Measurements from ENCODE around the gene C1orf35.

The C1orf35 gene

GRCh38 chr1:228073857-228074545 is 29.1 kb downstream of the C1orf35 start:
- ATAC-seq = no peak
- no peaks in the 10 kb centered on the region for H3K9me3 Mint-ChIP-seq
- H3K36me3 Mint-ChIP-seq = no peaks in the 10 kb centered on the region
- H3K27ac Mint-ChIP-seq = no peak overlapping the region
- H3K27me3 Mint-ChIP-seq = no peaks in the 10 kb centered on the region
- H3K4me1 Mint-ChIP-seq = peaks cover 36% of the 10 kb centered on the region
- no peak overlapping the region for H3K4me3 Mint-ChIP-seq

GRCh38 chr1:228073061-228073856 is 29.9 kb downstream of the C1orf35 start:
- Mint-ChIP-seq H3K4me1 (peaks cover 32% of the 10 kb centered on the region), H3K27ac (no peak overlapping the region), H3K9me3 (no peaks in the 10 kb centered on the region), H3K4me3 (no peak overlapping the region), H3K27me3 (peaks cover 5% of the 10 kb centered on the region), H3K36me3 (no peaks in the 10 kb centered on the region)
- ATAC-seq = peak; percentile 17

DNA sequence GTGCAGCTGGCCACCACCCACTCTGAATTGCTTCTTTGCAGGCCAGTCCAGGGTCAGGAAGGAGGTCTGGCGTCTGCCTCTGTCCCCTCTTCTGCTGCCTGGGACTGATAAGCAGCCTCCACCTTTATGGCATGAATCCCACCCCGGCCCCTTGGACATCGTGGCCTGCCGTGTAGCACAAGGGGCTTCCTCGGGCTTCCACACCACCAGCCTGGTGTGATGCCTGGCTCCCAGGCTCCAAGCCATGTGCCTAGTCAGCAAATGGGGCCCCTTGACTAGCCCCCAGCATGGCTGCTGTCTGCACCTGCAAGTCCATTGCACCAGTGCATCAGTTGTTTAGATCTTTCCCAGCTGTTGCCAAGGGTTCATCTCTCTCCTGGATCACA is 30.5 kb downstream of the C1orf35 start:
- Mint-ChIP-seq H3K4me3 (no peak overlapping the region), H3K4me1 (peaks cover 28% of the 10 kb centered on the region), H3K9me3 (no peaks in the 10 kb centered on the region), H3K27ac (no peak overlapping the region), H3K27me3 (peaks cover 11% of the 10 kb centered on the region), H3K36me3 (no peaks in the 10 kb centered on the region)
- peak; percentile 14 for ATAC-seq

- peak; percentile 10 for ATAC-seq
- no peaks in the 10 kb centered on the region for H3K9me3 Mint-ChIP-seq
- no peak overlapping the region for H3K27ac Mint-ChIP-seq
- no peak overlapping the region for H3K4me3 Mint-ChIP-seq
- peaks cover 22% of the 10 kb centered on the region for H3K4me1 Mint-ChIP-seq
- no peaks in the 10 kb centered on the region for H3K36me3 Mint-ChIP-seq
- H3K27me3 Mint-ChIP-seq = peaks cover 17% of the 10 kb centered on the region
These were observed 31.1 kb downstream of the C1orf35 start for GRCh38 chr1:228071839-228072657.

DNA sequence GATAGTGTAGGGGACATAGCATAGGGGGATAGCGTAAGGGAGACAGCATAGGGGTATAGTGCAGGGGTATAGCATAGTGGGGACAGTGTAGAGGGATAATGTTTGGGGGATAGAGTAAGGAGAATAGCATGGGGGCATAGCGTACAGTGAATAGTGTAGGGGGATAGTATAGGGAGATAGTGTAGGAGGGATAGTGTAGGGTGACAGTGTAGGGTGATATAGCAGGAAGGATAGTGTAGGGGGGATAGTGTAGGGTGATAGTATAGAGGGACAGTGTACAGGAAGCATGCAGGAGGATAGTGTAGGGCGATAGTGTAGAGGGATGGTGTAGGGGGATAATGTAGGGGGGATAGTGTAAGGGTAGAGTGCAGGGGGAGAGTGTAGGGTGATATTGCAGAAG is 32.3 kb downstream of the C1orf35 start:
- no peak overlapping the region for H3K27ac Mint-ChIP-seq
- no peaks in the 10 kb centered on the region for H3K9me3 Mint-ChIP-seq
- no peak overlapping the region for H3K4me3 Mint-ChIP-seq
- peaks cover 29% of the 10 kb centered on the region for H3K27me3 Mint-ChIP-seq
- no peaks in the 10 kb centered on the region for H3K36me3 Mint-ChIP-seq
- ATAC-seq = no peak
- H3K4me1 Mint-ChIP-seq = peaks cover 21% of the 10 kb centered on the region

- Mint-ChIP-seq H3K27me3 (peaks cover 36% of the 10 kb centered on the region), H3K36me3 (no peaks in the 10 kb centered on the region), H3K4me3 (no peak overlapping the region), H3K27ac (no peak overlapping the region), H3K4me1 (peaks cover 21% of the 10 kb centered on the region), H3K9me3 (no peaks in the 10 kb centered on the region)
- no peak for ATAC-seq
These were observed 33.0 kb downstream of the C1orf35 start for GRCh38 chr1:228070173-228070572.

DNA sequence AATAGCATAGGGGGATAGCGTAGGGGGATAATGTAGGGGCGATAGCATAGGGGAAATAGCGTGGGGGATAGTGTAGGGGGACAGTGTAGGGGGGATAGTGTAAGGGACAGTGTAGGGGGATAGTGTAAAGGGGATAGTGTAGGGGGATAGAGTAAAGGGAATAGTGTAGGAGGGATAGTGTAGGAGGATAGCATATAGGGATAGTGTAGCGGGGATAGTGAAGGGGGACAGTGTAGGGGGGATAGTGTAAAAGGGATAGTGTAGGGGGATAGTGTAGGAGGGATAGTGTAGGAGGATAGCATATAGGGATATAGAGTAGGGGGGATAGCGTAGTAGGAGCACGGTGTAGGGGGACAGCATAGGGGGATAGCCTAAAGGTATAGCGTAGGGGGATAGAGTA is 34.8 kb downstream of the C1orf35 start:
- H3K27ac Mint-ChIP-seq = no peak overlapping the region
- H3K9me3 Mint-ChIP-seq = no peaks in the 10 kb centered on the region
- ATAC-seq = no peak
- H3K4me3 Mint-ChIP-seq = no peak overlapping the region
- no peaks in the 10 kb centered on the region for H3K36me3 Mint-ChIP-seq
- H3K27me3 Mint-ChIP-seq = peaks cover 49% of the 10 kb centered on the region
- H3K4me1 Mint-ChIP-seq = peaks cover 14% of the 10 kb centered on the region

DNA sequence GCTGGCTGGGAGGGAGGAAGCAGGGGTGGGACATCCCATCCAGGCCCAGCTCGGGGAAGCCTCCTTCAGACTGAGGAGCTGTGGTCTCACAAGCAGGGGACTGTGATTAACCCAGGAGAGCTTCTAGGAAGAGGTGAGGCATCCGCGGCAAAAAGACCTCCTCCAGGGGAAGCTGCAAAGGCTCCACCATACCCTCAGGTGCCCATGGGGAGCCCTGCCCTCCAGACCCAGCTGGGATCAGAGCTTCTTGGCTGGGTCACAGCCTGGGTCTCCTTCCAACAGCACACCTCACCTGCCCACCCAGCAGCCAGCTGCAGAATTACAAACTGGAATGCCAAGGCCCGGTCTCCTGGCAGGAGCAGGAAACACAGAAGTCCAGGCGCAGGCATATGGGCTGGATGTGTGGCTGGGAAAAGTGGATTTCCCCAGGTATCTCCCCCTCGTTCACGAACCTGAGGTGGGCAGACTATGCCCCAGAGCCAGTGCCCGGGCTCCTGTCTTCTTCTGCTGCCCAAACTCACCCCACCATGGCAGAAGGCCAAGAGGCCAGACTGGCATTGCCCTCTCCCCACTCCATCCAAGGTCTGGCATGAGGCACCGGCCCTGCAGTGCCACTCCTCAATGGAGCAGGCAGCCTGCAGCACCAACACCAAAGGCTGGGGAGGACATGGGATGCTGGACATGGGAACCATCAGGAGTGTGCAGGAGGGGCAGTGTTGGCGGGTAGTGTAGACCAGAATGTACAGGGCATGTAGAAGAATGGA is 36.1 kb downstream of the C1orf35 start:
- Mint-ChIP-seq H3K4me3 (no peak overlapping the region), H3K36me3 (no peaks in the 10 kb centered on the region), H3K27me3 (peaks cover 62% of the 10 kb centered on the region), H3K4me1 (peaks cover 4% of the 10 kb centered on the region), H3K27ac (no peak overlapping the region), H3K9me3 (no peaks in the 10 kb centered on the region)
- ATAC-seq = no peak

DNA sequence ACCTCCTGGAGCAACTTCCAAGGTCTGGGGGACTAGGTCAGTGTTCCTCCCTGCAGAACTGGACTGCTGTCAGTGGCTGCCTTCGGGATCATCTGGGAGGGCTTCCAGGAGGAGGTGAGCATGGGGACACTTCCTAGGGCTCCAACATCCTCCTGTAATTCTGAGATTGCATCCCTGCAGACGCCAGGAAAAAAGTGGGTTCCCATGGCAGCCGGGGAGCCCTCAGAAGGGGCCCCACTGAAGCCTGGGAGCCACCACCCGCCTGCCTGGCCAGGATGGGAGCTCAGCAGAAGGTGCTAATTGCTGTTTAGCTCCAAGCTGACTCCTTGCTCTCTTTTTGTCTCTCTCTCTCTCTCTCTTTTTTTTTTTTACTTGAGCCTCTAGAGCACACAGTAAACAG is 36.7 kb downstream of the C1orf35 start:
- no peak for ATAC-seq
- Mint-ChIP-seq H3K27ac (no peak overlapping the region), H3K9me3 (no peaks in the 10 kb centered on the region), H3K36me3 (no peaks in the 10 kb centered on the region), H3K4me1 (no peaks in the 10 kb centered on the region), H3K4me3 (no peak overlapping the region), H3K27me3 (peaks cover 69% of the 10 kb centered on the region)

GRCh38 chr1:228065543-228066347 is 37.4 kb downstream of the C1orf35 start:
- H3K27ac Mint-ChIP-seq = no peak overlapping the region
- H3K4me1 Mint-ChIP-seq = peaks cover 7% of the 10 kb centered on the region
- H3K27me3 Mint-ChIP-seq = peaks cover 75% of the 10 kb centered on the region
- no peaks in the 10 kb centered on the region for H3K36me3 Mint-ChIP-seq
- no peak overlapping the region for H3K4me3 Mint-ChIP-seq
- H3K9me3 Mint-ChIP-seq = no peaks in the 10 kb centered on the region
- ATAC-seq = no peak

DNA sequence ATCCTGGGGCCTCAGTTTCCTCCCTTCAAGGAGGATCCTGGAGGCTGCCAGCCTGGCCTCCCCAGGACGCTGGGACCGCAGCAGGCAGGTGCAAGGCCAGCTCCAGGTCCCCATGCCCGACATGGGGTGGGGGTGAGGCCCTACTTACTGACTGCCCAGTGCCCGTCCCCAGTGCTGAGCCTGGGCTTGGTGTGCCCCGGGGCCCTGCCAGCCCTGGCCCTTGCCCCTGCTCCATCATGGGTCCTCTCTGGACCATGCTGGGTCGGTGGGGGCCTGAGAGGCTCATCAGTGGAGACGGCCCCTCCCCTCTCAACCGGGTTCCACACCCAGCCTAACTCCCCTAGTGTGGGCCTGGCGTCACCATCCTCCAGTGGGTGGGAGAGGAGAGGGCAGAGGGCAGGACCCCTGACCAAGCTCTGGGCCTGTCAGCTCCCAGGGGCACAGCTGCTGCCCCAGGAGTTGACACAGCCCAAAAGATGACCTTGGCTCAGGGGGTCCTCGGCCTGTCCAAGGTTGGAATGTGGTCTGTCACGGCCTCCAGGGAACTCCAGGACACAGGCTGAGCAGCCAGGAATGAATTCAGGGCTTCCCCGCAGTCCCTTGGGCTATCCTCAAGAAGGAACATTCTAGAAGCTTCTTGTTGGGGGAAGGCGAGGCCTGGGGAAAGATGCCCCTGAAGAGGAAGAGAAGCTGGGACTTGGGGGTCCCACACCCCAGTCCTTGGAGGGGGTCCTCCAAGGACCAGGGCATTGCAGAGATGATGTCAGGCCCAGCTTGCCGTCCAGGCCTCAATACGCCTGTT is 38.2 kb downstream of the C1orf35 start:
- Mint-ChIP-seq H3K9me3 (no peaks in the 10 kb centered on the region), H3K4me3 (no peak overlapping the region), H3K27me3 (peaks cover 82% of the 10 kb centered on the region), H3K27ac (no peak overlapping the region), H3K4me1 (peaks cover 11% of the 10 kb centered on the region), H3K36me3 (no peaks in the 10 kb centered on the region)
- no peak for ATAC-seq

- Mint-ChIP-seq H3K36me3 (no peaks in the 10 kb centered on the region), H3K27me3 (peaks cover 82% of the 10 kb centered on the region), H3K27ac (no peak overlapping the region), H3K4me3 (no peak overlapping the region), H3K9me3 (no peaks in the 10 kb centered on the region), H3K4me1 (peaks cover 11% of the 10 kb centered on the region)
- ATAC-seq = no peak
These were observed 38.8 kb downstream of the C1orf35 start for GRCh38 chr1:228064296-228064695.

- Mint-ChIP-seq H3K27ac (no peak overlapping the region), H3K27me3 (peaks cover 83% of the 10 kb centered on the region)
These were observed 39.6 kb downstream of the C1orf35 start for GRCh38 chr1:228063251-228064191.

More at GRCh38 chr1:228063251-228064191, 39.6 kb downstream of the C1orf35 start:
- ATAC-seq = no peak
- H3K36me3 Mint-ChIP-seq = no peaks in the 10 kb centered on the region
- no peak overlapping the region for H3K4me3 Mint-ChIP-seq
- H3K9me3 Mint-ChIP-seq = no peaks in the 10 kb centered on the region
- peaks cover 11% of the 10 kb centered on the region for H3K4me1 Mint-ChIP-seq

Data from stimulated activated memory B cell treated with anti-CD40 and anti-IgM and Interleukin-4, amounts not matched to agents 10 μg/mL and 1 μg/mL and 100 μg/mL, for 72 hours (primary cell).